Uterus (tissue), 2 donors: ENCODE measurements around the gene TFB1M.

ENCODE experiments used
- POLR2A ChIP-seq, 2 donors: fragments of 450-650 bp; IDR thresholded peaks; one replicate each; pipeline ENCODE4 v1.6.1; 2016; ENCODE audit warnings: antibody characterized with exemption in 2 of 2, mild to moderate bottlenecking in 1 of 2, moderate library complexity in 1 of 2
- TF ChIP-seq, protein P1 (sequence below), 4 experiments: fragments of 200-600 bp in 2 of 4; fragments of 450-650 bp in 2 of 4; sonication (generic) in 2 of 4; IDR thresholded peaks; one replicate each; pipeline ENCODE4 v1.5.1; 2016 to 2019; ENCODE audit warnings: antibody characterized with exemption in 4 of 4, mild to moderate bottlenecking in 2 of 4, moderate library complexity in 1 of 4

DNA sequence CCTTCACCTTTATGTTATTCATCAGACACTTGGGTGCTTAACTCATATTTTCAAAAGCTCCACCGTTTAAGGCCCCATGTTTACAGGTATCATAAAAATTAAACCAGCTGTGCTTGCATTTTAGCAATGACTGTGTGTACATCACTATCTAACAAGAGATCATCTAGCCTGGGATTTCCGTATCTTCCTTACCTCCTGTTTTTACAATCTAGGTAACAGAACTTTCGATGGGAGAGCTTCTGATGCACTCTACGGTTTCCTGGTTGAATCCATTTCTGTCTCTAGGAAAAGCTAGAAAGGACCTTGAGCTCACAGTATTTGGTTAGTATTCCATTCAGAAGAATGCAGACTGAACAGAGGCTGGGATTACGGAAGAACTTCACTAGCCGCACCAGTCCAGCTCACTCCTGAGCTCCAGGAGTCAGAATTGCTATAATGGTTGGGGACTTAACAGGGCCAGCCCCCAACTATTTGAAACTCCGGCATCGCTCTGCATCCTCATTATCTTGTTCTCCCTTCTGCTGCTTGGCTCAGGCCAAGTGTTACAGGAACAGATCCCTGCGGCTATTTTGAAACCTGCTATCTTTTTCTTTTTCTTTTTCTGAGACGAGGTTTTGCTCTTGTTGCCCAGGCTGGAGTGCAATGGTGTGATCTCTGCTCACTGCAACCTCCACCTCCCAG lies 63.4 kb downstream of the TFB1M start:
- TF ChIP-seq, protein P1, sequence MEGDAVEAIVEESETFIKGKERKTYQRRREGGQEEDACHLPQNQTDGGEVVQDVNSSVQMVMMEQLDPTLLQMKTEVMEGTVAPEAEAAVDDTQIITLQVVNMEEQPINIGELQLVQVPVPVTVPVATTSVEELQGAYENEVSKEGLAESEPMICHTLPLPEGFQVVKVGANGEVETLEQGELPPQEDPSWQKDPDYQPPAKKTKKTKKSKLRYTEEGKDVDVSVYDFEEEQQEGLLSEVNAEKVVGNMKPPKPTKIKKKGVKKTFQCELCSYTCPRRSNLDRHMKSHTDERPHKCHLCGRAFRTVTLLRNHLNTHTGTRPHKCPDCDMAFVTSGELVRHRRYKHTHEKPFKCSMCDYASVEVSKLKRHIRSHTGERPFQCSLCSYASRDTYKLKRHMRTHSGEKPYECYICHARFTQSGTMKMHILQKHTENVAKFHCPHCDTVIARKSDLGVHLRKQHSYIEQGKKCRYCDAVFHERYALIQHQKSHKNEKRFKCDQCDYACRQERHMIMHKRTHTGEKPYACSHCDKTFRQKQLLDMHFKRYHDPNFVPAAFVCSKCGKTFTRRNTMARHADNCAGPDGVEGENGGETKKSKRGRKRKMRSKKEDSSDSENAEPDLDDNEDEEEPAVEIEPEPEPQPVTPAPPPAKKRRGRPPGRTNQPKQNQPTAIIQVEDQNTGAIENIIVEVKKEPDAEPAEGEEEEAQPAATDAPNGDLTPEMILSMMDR (IDR thresholded peaks at IDR 0.05): no peak
- TF ChIP-seq POLR2A (IDR thresholded peaks at IDR 0.05): no peak
